Liver (tissue), 9 donors: Measurements from ENCODE around the gene AFP. TPM values are rescaled to one million over a fixed set of nuclear protein-coding genes. Genes with fewer than 3 reads are reported as not detected.

ENCODE experiments used
- DNase-seq: peaks from one replicate; pipeline ENCODE4 v3.0.0-alpha.2; 2017; ENCODE audit warnings: low spot score
- H3K27ac ChIP-seq, 2 donors: one replicate each; pipeline ENCODE4 v1.7.0; 2013; ENCODE audit warnings: inconsistent platforms in 2 of 2, low read length in 2 of 2, control low read depth in 1 of 2, low read depth in 1 of 2, mild to moderate bottlenecking in 1 of 2
- H3K27me3 ChIP-seq, 4 donors: one replicate each; pipeline versions ENCODE4 v1.6.1 to v1.7.0; 2013; ENCODE audit warnings: low read length in 3 of 4, inconsistent platforms in 1 of 4, mild to moderate bottlenecking in 1 of 4, moderate library complexity in 1 of 4; ENCODE audit not compliant: control insufficient read depth in 4 of 4, insufficient read depth in 4 of 4
- H3K36me3 ChIP-seq, 4 donors: one replicate each; pipeline versions ENCODE4 v1.6.1 to v1.7.0; 2013; ENCODE audit warnings: low read length in 3 of 4, mild to moderate bottlenecking in 3 of 4, low read depth in 1 of 4, moderate library complexity in 1 of 4; ENCODE audit not compliant: control insufficient read depth in 4 of 4, insufficient read depth in 3 of 4
- H3K4me1 ChIP-seq, 4 donors: one replicate each; pipeline versions ENCODE4 v1.6.1 to v1.7.0; 2013; ENCODE audit warnings: low read length in 3 of 4, mild to moderate bottlenecking in 3 of 4, moderate library complexity in 1 of 4; ENCODE audit not compliant: control insufficient read depth in 4 of 4, insufficient read depth in 4 of 4
- H3K4me3 ChIP-seq, 3 donors: one replicate each; pipeline versions ENCODE4 v1.6.1 to v1.7.0; 2013; ENCODE audit warnings: low read length in 3 of 3, control low read depth in 1 of 3, low read depth in 1 of 3, mild to moderate bottlenecking in 1 of 3
- H3K9ac ChIP-seq, 2 donors: one replicate each; pipeline ENCODE4 v1.7.0; 2013; ENCODE audit warnings: low read length in 2 of 2, mild to moderate bottlenecking in 2 of 2, moderate library complexity in 2 of 2, control low read depth in 1 of 2, low read depth in 1 of 2
- H3K9me3 ChIP-seq, 4 donors: one replicate each; pipeline versions ENCODE4 v1.6.1 to v1.7.0; 2013; ENCODE audit warnings: low read length in 3 of 4; ENCODE audit not compliant: control insufficient read depth in 4 of 4
- ATF3 ChIP-seq: IDR thresholded peaks from 2 replicates; pipeline ENCODE4 v1.6.1; 2016; ENCODE audit warnings: antibody characterized with exemption
- CTCF ChIP-seq: fragments of 150-350 bp; IDR thresholded peaks from 2 replicates; pipeline ENCODE4 v1.5.1; 2017; ENCODE audit warnings: improper control_type of control experiment, low read depth, low read length; ENCODE audit not compliant: missing input control
- EGR1 ChIP-seq, 2 donors: IDR thresholded peaks; 2 replicates each; pipeline ENCODE4 v1.6.1; 2016 to 2018; ENCODE audit warnings: antibody characterized with exemption in 2 of 2, low read depth in 2 of 2
- FOXA1 ChIP-seq: IDR thresholded peaks from 2 replicates; pipeline ENCODE4 v1.6.1; 2016; ENCODE audit warnings: antibody characterized with exemption
- FOXA2 ChIP-seq: IDR thresholded peaks from 2 replicates; pipeline ENCODE4 v1.6.1; 2016; ENCODE audit warnings: antibody characterized with exemption
- GABPA ChIP-seq, 2 donors: IDR thresholded peaks in 1 of 2; conservative IDR thresholded peaks in 1 of 2; 2 replicates each; pipeline ENCODE4 v1.6.1; 2016; ENCODE audit warnings: antibody characterized with exemption in 2 of 2, mild to moderate bottlenecking in 1 of 2, moderate library complexity in 1 of 2
- HNF4A ChIP-seq, 2 donors: conservative IDR thresholded peaks; 2 replicates each; pipeline ENCODE4 v1.6.1; 2016; ENCODE audit warnings: antibody characterized with exemption in 2 of 2, mild to moderate bottlenecking in 2 of 2
- HNF4G ChIP-seq: IDR thresholded peaks from 2 replicates; pipeline ENCODE4 v1.6.1; 2016; ENCODE audit warnings: antibody characterized with exemption
- JUND ChIP-seq, 2 donors: IDR thresholded peaks; 2 replicates each; pipeline ENCODE4 v1.6.1; 2016; ENCODE audit warnings: antibody characterized with exemption in 2 of 2
- MAX ChIP-seq: IDR thresholded peaks from 2 replicates; pipeline ENCODE4 v1.6.1; 2016; ENCODE audit warnings: antibody characterized with exemption
- NR2F2 ChIP-seq: IDR thresholded peaks from 2 replicates; pipeline ENCODE4 v1.6.1; 2016; ENCODE audit warnings: antibody characterized with exemption
- RAD21 ChIP-seq, 2 donors: IDR thresholded peaks; 2 replicates each; pipeline ENCODE4 v1.6.1; 2016; ENCODE audit warnings: antibody characterized with exemption in 2 of 2, mild to moderate bottlenecking in 2 of 2
- REST ChIP-seq: IDR thresholded peaks from 2 replicates; pipeline ENCODE4 v1.6.1; 2016; ENCODE audit warnings: antibody characterized with exemption, mild to moderate bottlenecking
- RXRA ChIP-seq, 2 donors: IDR thresholded peaks; 2 replicates each; pipeline ENCODE4 v1.6.1; 2017 to 2018; ENCODE audit warnings: antibody characterized with exemption in 2 of 2, mild to moderate bottlenecking in 1 of 2
- SP1 ChIP-seq: IDR thresholded peaks from 2 replicates; pipeline ENCODE4 v1.6.1; 2018; ENCODE audit warnings: antibody characterized with exemption, mild to moderate bottlenecking
- TAF1 ChIP-seq: conservative IDR thresholded peaks from 2 replicates; pipeline ENCODE4 v1.6.1; 2016; ENCODE audit warnings: antibody characterized with exemption, mild to moderate bottlenecking
- YY1 ChIP-seq: IDR thresholded peaks from 2 replicates; pipeline ENCODE4 v1.6.1; 2016; ENCODE audit warnings: antibody characterized with exemption, mild to moderate bottlenecking
- ZBTB33 ChIP-seq: IDR thresholded peaks from 2 replicates; pipeline ENCODE4 v1.6.1; 2016; ENCODE audit warnings: antibody characterized with exemption
- WGBS: extraction: QIAGEN DNeasy Blood & Tissue Kit; methylation state at CpG from one replicate; pipeline ENCODE4 v1.1.7; 2013; 5-methylcytosine and 5-hydroxymethylcytosine counted together
- polyA plus RNA-seq, 2 donors: library from polyadenylated mRNA; stranded (reverse) in 1 of 2; unstranded in 1 of 2; fragments of 200-250 nt in 1 of 2; fragments of >200 nt in 1 of 2; fragmentation: Nextera tagmentation in 1 of 2; extraction: Ambion mirVana in 1 of 2; gene quantifications; one replicate each; pipeline versions ENCODE4 v1.2.1 to v1.2.3, GENCODE V29; 2013 to 2015
- total RNA-seq, 2 donors: library from RNA; depleted of rRNA; stranded (reverse); fragments of >200 nt; gene quantifications; one replicate each; pipeline ENCODE4 v1.2.3, GENCODE V29; 2014
- donor health status: healthy.
- donor health status: healthy.
- donor health status: healthy.
- donor health status: healthy.
- donor health status: healthy.

Gene AFP
- total and polyA plus RNA-seq, 4 donors = 1.0 to 3,875 (median 5.7) TPM

- Histone ChIP-seq H3K9ac (no peak overlapping the region), H3K4me3 (no peak overlapping the region), H3K36me3 (no peaks in the 10 kb centered on the region), H3K27ac (no peak overlapping the region), H3K9me3 (no peaks in the 10 kb centered on the region), H3K4me1 (peaks cover 0 to 28% (median 8%) of the 10 kb centered on the region in 4 donors), H3K27me3 (no peaks in the 10 kb centered on the region)
- DNase-seq = no peak
- 93% methylated on average over 4 of the region's 4 CpGs for WGBS
- TF ChIP-seq RXRA (IDR thresholded peaks at IDR 0.05) (no peak), CTCF (no peak), FOXA2 (no peak), MAX (no peak), SP1 (no peak), HNF4G (no peak), RAD21 (IDR thresholded peaks at IDR 0.05) (no peak), EGR1 (IDR thresholded peaks at IDR 0.05; ENCODE audit: low read depth in 2 of 2) (no peak), FOXA1 (no peak), REST (no peak), HNF4A (conservative IDR thresholded peaks at IDR 0.05) (no peak), GABPA (IDR thresholded peaks at IDR 0.05 in 1 of 2, conservative IDR thresholded peaks at IDR 0.05 in 1 of 2) (no peak), ATF3 (no peak), ZBTB33 (no peak), JUND (IDR thresholded peaks at IDR 0.05) (no peak), TAF1 (no peak), NR2F2 (no peak), YY1 (no peak)
Measured at GRCh38 chr4:73451981-73452747, 16.1 kb downstream of the AFP start.
